Fibroblast of the aortic adventitia (primary cell): ENCODE results near the gene ZNF467. TPM values are rescaled to one million over a fixed set of nuclear protein-coding genes. Genes with fewer than 3 reads are reported as not detected.

Experiments
- DNase-seq: peaks from one replicate; pipeline ENCODE4 v3.0.0-alpha.2; 2010; ENCODE audit warnings: low read depth
- H3K4me3 ChIP-seq: 2 replicates; pipeline ENCODE4 v1.5.1; 2011; ENCODE audit warnings: low read depth, mild to moderate bottlenecking, control low read depth, low read length, moderate library complexity
- CTCF ChIP-seq: IDR thresholded peaks from 2 replicates; pipeline ENCODE4 v1.5.1; 2011; ENCODE audit warnings: mild to moderate bottlenecking, low read length, control low read depth, inconsistent platforms; ENCODE audit not compliant: insufficient read depth
- total RNA-seq: library from RNA; depleted of rRNA; stranded (reverse); fragments of >200 nt; gene quantifications from 2 replicates; pipeline ENCODE4 v1.2.3, GENCODE V29; 2012; ENCODE audit warnings: low replicate concordance

The ZNF467 gene
- total RNA-seq, 1 donor: 0.27 TPM

- H3K4me3 ChIP-seq: no peak overlapping the region
- TF ChIP-seq CTCF: no peak
- no peak for DNase-seq
Observed at GRCh38 chr7:149789101-149789500, 15.7 kb upstream of the ZNF467 start.

- no peak overlapping the region for H3K4me3 ChIP-seq
- no peak for TF ChIP-seq CTCF
- no peak for DNase-seq
Observed at GRCh38 chr7:149788300-149788851, 15.0 kb upstream of the ZNF467 start.

- no peak for TF ChIP-seq CTCF
- H3K4me3 ChIP-seq: no peak overlapping the region
- no peak for DNase-seq
Observed at GRCh38 chr7:149787428-149788299, 14.3 kb upstream of the ZNF467 start.

DNA sequence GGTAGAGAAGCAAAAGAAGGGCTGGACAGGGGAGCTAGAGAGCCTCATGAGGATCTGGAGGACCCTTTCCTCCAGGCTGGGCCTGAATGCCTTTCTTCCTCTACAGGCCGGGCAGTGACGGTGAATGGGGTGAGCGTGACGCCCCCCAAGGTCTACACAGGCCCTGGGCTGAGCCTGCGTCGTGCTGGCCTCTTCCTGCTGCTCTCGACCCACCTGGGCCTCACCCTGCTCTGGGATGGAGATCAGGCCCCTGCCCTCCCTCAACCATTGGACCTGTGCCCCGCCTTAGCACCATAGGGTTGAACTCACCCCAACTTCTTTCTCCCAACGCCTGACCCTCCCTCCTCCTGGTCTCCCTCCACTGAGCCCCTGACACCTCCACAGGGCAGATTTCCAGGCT lies 12.6 kb upstream of the ZNF467 start:
- no peak for DNase-seq
- H3K4me3 ChIP-seq: no peak overlapping the region
- TF ChIP-seq CTCF: no peak

DNA sequence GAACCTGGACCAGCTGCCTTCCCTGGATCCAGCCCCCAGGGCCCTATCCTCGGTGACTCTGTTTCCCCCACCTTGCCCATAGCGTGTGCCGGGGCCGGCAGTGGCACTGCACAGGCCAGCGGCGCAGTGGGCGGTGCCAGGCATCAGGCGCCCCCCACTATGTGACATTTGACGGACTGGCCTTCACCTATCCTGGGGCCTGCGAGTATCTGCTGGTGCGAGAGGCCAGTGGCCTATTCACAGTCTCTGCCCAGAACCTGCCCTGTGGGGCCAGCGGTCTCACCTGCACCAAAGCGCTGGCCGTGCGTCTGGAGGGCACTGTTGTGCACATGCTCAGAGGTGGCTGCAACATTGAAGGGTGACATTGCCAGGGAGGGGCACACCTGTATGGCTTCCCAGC lies 12.0 kb upstream of the ZNF467 start:
- no peak overlapping the region for H3K4me3 ChIP-seq
- no peak for DNase-seq
- TF ChIP-seq CTCF: no peak

DNA sequence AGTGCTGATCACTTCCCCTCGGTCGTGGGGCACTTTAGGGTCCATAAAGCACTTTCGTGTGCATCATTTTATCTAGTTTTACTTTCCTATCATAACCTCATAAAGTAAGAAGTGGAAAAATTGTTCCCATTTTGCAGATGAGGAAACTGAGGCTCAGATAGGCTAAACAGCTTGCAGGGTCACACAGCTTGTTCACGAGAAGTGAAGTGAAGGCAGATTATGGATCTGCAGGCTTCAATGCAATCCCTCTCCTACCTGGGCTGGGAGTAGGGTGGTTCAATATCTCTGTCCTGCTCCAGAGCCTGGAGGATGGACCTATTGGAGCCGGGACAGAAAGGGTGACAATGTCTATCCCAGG lies 10.8 kb upstream of the ZNF467 start:
- TF ChIP-seq CTCF: no peak
- no peak for DNase-seq

More for the DNA sequence above, 10.8 kb upstream of the ZNF467 start:
- H3K4me3 ChIP-seq: no peak overlapping the region
